Daoy (cell line): Measurements from ENCODE around the gene GTF2IRD2. TPM values are rescaled to one million over a fixed set of nuclear protein-coding genes. Genes with fewer than 3 reads are reported as not detected.
"Not testable (repeated sequence)": the region's sequence is repeated elsewhere in the genome, so short reads cannot be mapped to it uniquely, and the experiment has no call there.

Source experiments
- DNase-seq: peaks from one replicate; pipeline ENCODE4 v3.0.0-alpha.2; 2015; ENCODE audit warnings: low read depth
- total RNA-seq: library from RNA; depleted of rRNA; stranded (reverse); fragments of >200 nt; shearing (Covaris generic); gene quantifications from 2 replicates; pipeline ENCODE4 v1.2.3, GENCODE V29; 2014; rRNA removed

Gene GTF2IRD2
- total RNA-seq, 1 experiment from 2014 or later, result 14.9 TPM

DNA sequence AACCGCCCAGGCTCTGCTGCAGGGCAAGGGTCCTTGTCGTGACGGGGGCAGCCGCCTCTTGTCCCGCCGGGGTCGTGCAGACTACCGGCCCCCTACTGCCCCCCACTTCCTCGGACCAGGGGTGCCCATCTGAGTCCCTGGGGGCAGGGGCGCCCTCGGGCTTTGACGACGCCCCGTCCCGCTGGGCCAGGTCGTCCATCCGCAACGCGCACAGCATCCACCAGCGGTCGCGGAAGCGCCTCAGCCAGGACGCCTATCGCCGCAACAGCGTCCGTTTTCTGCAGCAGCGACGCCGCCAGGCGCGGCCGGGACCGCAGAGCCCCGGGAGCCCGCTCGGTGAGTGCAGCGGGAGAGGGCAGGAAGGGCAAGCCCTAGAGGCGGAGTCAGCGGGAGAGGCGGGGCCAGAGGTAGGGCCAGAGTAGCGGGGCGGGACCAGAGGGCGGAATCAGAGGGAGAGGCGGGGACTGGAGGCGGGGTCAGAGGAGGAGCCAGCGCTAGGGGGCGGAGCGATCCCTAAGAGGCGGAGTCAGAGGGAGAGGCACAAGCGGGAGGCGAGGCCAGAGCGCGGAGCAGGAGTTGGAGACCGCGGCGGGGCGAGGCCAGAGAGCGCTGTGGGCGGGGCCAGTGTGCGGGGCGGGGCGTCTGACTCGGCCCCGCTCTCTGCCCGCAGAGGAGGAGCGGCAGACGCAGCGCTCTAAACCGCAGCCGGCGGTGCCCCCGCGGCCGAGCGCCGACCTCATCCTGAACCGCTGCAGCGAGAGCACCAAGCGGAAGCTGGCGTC, 62.8 kb downstream of the GTF2IRD2 start:
- peak; percentile 96 for DNase-seq

GRCh38 chr7:74783595-74783994, 67.8 kb downstream of the GTF2IRD2 start:
- DNase-seq, result not testable (repeated sequence)

- not testable (repeated sequence) for DNase-seq
These were observed 69.7 kb downstream of the GTF2IRD2 start for GRCh38 chr7:74781746-74782145.

DNA sequence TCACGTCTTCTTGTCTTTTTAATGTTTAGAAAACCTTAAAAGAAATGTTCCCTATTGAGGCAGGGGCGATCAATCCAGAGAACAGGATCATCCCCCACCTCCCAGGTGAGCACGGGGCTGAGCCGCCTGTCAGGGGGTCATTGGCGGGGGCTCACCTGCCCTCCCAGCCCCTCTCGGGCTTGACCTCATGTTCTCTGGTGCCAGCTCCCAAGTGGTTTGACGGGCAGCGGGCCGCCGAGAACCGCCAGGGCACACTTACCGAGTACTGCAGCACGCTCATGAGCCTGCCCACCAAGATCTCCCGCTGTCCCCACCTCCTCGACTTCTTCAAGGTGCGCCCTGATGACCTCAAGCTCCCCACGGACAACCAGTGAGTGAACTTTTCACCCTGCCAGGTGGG, 72.4 kb downstream of the GTF2IRD2 start:
- DNase-seq, result not testable (repeated sequence)

GRCh38 chr7:74775111-74775510, 76.3 kb downstream of the GTF2IRD2 start:
- not testable (repeated sequence) for DNase-seq

- DNase-seq, result not testable (repeated sequence)
These were observed 77.3 kb downstream of the GTF2IRD2 start, which contains the start of gene NCF1 for GRCh38 chr7:74773760-74774750. TSS of gene NCF1 (plus strand) at chr7:74774011. CDS start at chr7:74774032, 21 bp downstream.

DNA sequence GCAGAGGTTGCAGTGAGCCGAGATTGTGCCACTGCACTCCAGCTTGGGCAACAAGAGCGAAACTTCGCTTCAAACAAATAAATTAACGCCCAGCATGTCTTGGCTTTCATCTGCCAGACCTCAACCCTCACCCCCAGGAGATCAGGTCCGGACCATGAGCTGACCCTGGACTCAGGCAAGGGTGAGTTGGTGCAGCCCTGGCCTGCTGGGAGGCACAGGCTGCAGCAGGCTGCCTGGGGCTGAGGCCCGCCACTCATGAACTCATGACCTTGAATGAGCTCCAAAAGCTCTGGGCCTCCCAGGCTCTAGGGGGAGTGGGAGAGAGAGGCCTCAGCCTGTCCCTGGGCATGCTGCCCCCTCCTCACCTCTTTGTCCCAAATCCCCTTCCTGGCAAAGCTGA, 79.3 kb downstream of the GTF2IRD2 start:
- peak; percentile 0 for DNase-seq

DNA sequence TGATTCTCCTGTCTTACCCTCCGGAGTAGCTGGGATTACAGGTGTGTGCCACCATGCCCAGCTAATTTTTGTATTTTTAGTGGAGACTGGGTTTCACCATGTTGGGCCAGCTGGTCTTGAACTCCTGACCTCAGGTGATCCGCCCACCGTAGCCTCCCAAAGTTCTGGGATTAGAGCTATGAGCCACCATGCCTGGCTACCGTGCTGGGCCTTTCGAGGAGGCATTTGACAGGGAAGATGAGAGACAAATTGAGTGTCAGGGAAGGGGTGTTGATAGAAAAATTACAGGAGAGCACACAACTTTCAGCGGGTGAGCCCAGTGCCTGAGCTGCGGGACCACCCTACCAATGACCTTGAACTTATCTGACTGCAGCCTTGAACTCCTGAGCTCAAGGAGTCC, 81.3 kb downstream of the GTF2IRD2 start:
- DNase-seq, result not testable (repeated sequence)

GRCh38 chr7:74766991-74767390, 84.4 kb downstream of the GTF2IRD2 start:
- peak; percentile 0 for DNase-seq

DNA sequence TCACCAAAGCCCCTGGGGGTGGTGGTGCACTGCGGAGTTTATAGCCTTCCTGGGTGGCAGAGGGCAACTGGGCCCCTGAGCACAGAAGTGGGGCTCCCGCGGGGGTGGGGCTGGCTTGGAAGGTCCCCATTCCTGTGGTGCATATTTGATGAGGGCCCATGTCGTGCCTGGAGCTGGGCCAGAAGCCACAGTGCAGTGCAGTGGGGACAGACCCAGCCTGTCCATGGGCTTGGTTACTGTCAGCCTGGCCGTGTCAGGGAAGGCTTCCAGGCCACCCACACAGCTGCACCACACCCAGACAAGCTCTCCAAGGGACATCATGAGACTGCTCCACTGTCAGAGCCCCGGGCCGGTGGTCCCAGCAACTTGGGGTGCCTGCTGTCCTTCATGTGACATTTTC, 84.9 kb downstream of the GTF2IRD2 start:
- DNase-seq, result not testable (repeated sequence)

- not testable (repeated sequence) for DNase-seq
These were observed 86.0 kb downstream of the GTF2IRD2 start for GRCh38 chr7:74765205-74765918.

DNA sequence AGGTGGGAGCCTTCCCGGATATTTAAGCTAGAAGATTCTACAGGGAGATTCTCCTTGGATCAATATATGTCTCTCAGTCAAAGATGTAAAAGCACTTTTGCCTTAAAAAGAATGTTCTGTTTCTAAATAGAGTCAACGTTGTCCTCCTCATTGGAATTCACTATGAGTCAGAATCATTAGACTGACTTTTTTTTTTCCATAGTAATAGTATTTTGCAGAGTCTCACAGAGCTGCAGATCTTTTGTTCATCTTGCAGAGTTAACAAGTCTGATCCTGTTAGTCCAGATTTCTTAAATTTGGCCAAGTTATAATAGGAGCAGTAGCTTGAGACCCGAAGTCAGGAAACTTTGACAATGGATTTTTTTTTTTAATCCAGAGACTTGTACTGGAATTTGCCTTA, 92.4 kb downstream of the GTF2IRD2 start:
- DNase-seq, result not testable (repeated sequence)

DNA sequence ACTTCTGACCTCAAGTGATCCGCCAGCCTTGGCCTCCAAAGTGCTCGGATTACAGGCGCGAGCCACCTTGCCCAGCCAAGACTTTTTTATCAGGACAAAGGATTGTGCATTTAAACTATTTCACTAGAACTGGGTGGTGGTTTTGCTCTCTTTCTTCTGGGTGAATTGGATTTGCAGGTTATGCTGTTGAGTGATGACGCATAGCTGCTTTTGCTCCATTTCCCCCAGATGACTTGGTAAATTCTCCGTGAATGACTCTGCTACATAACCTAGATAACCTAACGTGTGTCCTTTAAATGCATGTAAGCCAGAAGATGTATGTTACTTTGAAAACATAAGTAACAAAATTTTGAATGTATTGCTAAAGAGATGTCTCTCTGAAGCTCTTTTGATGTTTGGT, 93.1 kb downstream of the GTF2IRD2 start:
- DNase-seq, result not testable (repeated sequence)

GRCh38 chr7:74756673-74757072, 94.7 kb downstream of the GTF2IRD2 start:
- DNase-seq, result not testable (repeated sequence)

DNA sequence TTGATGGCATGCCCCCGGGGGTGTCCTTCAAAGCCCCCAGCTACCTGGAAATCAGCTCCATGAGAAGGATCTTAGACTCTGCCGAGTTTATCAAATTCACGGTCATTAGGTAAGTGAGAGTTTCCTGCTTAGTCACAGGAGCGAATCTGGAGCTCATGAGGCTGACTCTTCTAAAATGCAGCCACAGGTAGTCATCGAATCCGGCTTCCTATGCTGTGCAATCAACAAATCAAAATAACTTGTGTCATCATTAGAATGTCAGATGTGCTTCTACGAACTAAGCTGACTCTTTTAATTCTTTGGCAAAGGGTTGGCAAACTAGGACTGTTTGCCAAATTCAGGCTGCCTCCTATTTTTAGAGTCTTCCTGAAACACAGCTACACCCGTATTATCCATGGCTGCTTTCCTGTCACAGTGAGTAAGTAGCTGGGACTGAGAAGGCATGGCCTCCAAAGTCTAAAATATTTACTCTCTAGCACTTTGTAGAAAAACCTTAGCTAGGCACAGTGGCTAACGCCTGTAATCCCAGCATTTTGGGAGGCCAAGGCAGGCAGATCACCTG, 97.4 kb downstream of the GTF2IRD2 start:
- not testable (repeated sequence) for DNase-seq

Other genes starting within 250 kb of the GTF2IRD2 start
- gene GTF2I, start 193.9 kb downstream of the GTF2IRD2 start, total RNA-seq, result 79.9 and 82.6 TPM in 2 replicates
- gene NCF1, start 77.6 kb downstream of the GTF2IRD2 start, total RNA-seq, result not detected in 2 replicates
- 1.3 and 1.5 TPM in 2 replicates for gene CASTOR2, start 113.1 kb upstream of the GTF2IRD2 start, total RNA-seq
- gene RCC1L, start 222.2 kb upstream of the GTF2IRD2 start, total RNA-seq, result 62.6 and 65.1 TPM in 2 replicates
- 10.7 and 12.7 TPM in 2 replicates for gene GTF2IRD2B, start 241.0 kb upstream of the GTF2IRD2 start, total RNA-seq